ENCODE data around the gene CLEC20A.

GRCh38 chr1:178502856-178503255 is 6.1 kb upstream of the CLEC20A start:
- TF ChIP-seq ATF2 (CRISPR knock-in tag; IDR thresholded peaks at IDR 0.05): no peak
- no peak for TF ChIP-seq BRCA1 (IDR thresholded peaks at IDR 0.05)
- no peak for TF ChIP-seq BRCA1 (CRISPR knock-in tag; IDR thresholded peaks at IDR 0.05)
- TF ChIP-seq ZNF224 (CRISPR knock-in tag; IDR thresholded peaks at IDR 0.05): no peak
- TF ChIP-seq, protein P1, sequence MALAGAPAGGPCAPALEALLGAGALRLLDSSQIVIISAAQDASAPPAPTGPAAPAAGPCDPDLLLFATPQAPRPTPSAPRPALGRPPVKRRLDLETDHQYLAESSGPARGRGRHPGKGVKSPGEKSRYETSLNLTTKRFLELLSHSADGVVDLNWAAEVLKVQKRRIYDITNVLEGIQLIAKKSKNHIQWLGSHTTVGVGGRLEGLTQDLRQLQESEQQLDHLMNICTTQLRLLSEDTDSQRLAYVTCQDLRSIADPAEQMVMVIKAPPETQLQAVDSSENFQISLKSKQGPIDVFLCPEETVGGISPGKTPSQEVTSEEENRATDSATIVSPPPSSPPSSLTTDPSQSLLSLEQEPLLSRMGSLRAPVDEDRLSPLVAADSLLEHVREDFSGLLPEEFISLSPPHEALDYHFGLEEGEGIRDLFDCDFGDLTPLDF (CRISPR knock-in tag; IDR thresholded peaks at IDR 0.05): no peak
- TF ChIP-seq FOXO4 (CRISPR knock-in tag; IDR thresholded peaks at IDR 0.05): no peak
- TF ChIP-seq NFRKB (IDR thresholded peaks at IDR 0.05; ENCODE audit: low read depth): no peak

Measured in K562 (cell line).